Left forelimb (tissue), 1 donor: ENCODE data around the gene UBXN6.

ENCODE experiments used
- DNase-seq: peaks from one replicate; pipeline ENCODE4 v3.0.0-alpha.2; 2018; ENCODE audit warnings: low spot score

Gene UBXN6

GRCh38 chr19:4456843-4457653 lies 546 bp downstream of the UBXN6 start:
- DNase-seq: peak; percentile 90

GRCh38 chr19:4456476-4456842 lies 1.1 kb downstream of the UBXN6 start:
- DNase-seq: peak; percentile 70

DNA sequence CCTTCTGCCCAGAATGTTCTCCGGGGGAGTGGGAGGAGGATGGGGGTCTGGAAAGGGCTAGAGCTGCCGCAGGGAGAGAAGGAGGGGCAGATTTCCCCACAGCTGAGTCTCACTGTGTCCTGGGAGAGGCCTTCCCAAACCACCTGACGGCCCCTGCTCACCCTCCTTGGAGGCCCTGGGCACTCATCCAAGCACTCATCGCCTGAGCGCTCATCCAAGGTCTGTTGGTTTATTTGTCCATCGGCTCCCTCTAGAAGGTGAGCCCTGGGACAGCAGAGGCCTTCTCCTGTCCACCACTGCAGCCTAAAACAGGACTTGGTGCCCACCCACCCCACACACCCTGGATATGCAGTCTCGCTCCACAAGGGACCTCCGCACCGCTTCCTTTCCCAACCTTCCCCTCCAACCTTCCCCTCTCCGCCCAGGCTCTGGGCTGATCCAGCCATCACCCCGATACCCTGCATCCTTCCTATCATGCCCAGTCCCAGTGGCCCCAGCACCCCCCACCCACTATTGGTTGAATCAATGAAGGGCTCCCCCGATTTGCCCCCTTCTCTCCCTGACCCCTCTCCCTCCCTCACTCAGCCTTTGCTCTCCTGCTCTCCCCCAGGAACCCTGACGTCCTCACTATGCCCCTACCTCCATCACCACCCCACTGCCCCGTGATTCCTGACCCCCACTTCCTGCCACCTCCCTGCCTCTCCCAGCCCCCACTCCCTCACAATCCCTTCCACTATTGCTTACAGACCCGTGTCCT lies 1.7 kb downstream of the UBXN6 start:
- DNase-seq: peak; percentile 71

DNA sequence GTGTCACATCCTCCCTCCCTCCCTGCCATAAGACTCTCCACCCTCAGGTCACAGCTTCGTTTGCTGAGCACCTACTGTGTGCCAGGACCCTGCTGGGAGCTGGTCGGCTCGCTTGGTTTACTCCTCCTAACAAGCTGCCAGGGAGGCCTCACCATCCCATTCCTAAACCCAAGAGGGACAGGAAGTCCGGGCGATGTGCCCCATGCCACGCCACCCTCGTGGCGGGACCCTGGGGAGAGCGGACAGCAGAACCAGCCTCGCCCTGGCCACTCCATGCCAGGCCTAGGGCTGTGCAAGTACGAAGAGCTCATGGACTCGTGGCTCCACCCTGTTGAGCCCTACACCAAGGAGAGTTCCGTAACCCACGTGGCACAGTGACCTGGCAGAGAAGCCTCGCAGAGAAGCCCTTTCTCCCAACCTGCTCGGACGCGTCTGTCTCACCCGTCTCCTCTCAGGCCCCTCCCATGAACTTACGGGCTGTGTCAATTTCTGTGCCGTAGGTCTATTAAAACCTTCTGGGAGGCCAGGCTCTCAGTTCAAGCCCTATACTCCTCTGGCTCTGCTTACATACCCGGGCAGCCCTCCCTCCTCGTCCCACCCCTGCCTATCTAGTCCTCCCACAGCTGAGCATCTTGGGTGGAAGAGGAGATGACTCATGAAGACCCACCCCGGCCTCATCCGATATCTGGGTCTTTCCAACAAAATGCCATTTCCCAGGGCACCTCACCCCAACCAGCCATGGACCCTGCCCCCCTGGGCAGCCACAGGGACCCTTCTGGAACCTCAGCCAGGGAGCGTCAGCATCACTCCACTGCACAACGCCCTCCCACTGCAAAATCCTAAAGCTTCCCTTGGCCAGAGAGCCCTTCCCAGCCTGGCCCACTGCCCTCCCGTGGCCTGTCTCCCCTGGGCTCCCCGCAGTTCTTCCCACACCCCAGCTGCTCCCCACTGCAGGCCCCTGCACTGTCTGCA lies 2.6 kb downstream of the UBXN6 start:
- DNase-seq: peak; percentile 76

DNA sequence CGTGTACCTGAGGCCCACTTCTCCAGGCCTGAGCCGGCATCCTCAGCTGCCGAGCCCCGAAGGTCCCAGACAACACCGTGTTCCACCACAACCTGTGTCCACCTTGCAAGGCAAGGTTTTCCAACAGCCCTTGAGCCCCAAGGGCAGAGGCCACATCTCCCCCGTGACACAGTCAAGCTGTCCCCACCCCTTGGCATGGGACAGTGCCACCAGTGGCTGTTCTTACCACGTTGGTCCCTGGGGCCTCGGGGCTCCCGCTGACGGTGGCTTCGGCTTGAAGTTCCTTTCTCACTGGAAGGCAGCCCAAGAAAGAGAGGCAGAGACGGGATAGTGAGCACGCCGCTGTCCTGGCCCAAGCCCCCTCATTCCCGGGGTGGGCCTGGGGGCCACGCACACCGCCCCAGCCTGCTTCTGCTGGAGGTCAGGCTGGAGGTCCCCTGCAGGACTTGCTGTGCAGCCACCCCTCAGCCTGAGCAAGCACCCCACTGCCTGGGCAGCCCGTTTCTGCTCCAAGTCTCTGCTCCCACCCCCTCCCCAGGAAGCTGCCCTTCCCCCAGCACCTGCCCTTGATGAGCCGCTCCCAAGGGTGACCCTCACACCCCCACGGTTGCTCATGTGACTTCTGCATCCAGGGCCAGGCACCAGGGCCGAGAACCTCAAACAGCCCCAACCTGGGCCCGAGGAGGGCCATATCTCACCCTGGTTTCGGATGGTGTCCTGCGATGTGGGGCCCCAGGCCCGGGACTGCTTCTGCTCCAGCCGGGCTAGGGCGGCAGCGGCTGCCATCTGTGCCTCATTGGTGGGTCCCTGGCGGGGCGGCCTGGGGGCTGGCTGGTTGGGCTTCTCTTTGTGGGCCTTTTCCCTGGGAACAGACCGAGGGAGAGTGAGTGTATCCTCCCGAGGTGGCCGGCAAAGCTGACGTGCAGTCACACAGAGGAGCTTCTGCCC lies 4.1 kb downstream of the UBXN6 start:
- DNase-seq: peak; percentile 64

DNA sequence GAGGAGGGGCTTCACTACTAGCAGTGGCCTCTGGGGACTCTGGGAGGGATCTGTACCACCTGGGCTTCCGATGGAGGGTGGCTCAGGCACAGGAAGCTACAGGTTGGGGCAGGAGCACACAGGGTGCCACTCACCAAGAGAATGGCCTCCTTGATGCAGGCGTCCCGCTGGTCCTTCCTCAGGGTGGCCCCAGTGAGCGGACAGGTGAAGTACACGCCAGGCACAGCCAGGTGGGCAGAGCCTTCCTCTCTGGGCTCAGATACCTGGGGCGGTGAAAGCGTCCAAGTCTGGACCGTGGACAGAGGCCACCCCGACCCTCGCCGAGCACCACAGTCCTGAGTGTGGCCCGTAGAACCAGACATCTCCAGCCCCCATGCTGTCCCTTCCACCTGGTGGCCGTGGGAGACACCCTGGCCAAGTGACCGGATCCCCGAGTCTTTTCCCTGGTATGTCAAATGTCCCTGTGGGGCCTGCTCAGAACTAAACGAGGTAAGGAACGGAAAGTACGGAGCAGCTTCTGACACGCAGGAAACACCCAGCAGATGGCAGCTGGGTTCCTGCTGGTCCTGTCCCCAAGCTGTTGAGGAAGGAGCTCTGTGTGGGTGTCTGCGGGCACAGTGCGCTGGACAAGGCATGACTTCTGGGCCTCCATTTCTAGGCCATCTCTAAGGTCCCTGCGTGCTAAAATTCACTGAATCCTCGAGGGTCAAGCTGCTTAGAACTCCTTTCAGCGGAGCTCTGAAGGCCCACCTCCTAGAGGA lies 5.2 kb downstream of the UBXN6 start:
- DNase-seq: peak; percentile 63

DNA sequence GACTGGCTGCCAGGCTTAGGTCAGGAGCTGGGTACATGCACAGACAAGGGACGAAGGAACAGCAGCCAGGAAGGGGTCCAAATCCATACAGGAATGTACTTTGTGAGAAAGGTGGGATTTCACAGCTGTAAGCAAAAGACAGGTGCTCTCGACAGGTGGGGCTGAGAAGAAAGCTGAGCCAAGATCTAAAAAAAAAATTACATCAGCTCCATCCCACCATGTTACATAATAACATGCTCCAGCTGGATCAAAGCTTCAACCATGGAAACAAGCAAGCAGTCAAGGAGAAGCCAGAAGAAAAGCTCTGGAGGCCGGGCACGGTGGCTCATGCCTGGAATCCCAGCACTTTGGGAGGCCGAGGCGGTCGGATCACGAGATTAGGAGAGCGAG lies 8.0 kb downstream of the UBXN6 start:
- DNase-seq: no peak

DNA sequence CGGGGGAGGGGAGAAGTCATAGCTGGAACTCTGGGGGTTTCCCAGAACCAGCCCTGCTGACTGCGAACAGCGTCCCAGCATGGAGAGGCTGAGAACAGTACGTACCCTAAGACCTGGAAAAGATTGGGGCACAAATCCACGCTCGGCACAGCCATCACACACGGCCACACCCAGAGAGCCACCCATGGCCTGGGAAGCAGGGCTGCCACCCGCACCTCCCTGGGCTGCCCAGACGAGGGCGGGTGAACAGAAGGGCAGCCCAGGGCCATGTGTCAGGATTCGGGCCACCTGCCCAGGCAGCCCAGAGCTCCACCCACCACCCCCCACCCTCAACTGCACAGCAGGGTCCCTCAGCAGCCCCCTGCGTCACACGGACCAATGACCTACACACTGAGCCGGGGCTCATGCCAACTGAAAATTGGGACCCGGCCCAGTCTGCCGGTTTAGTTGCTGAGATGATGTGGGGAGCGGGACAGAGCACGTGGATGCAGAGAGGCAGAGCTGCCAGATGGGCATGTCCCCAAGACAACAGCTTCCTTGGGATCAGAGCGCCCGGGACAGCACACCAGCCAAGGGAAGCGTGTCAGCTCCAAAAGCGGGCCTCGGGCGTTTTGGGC lies 8.5 kb downstream of the UBXN6 start:
- peak; percentile 78 for DNase-seq

- no peak for DNase-seq
These were observed 9.2 kb downstream of the UBXN6 start for GRCh38 chr19:4448147-4448985.

GRCh38 chr19:4447327-4448146 lies 10.1 kb downstream of the UBXN6 start:
- DNase-seq: no peak

GRCh38 chr19:4446704-4447200 lies 10.8 kb downstream of the UBXN6 start:
- DNase-seq: no peak

- DNase-seq: no peak
These were observed 11.5 kb downstream of the UBXN6 start for GRCh38 chr19:4445963-4446703.

GRCh38 chr19:4444765-4445741 lies 12.5 kb downstream of the UBXN6 start:
- no peak for DNase-seq

GRCh38 chr19:4443966-4444764 lies 13.4 kb downstream of the UBXN6 start:
- DNase-seq: no peak

DNA sequence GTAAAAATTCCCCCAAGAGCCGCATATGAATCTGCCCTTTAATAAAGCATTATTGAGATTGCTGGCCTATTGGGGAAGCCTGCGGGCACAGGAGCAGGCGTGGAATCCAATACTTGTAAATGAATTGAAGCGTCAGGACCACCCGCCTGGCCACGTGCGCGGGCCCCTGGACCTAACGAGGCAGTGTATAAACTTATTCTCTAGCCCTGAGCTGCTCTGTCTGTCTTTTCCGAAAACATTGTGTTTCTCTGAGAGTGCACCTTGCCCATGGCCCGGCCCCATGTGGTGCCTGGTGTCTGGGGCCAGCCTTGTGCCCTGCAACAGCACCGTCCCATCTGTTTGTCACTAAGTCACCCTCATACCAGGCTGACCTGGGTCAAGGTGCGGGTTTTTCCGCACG lies 14.4 kb downstream of the UBXN6 start:
- no peak for DNase-seq
